SK-MEL-5 (cell line): ENCODE measurements around the gene IFRD2. TPM values are rescaled to one million over a fixed set of nuclear protein-coding genes. Genes with fewer than 3 reads are reported as not detected.
"Not testable (repeated sequence)": the region's sequence is repeated elsewhere in the genome, so short reads cannot be mapped to it uniquely, and the experiment has no call there.

Experiments
- DNase-seq: peaks from one replicate; pipeline ENCODE4 v3.0.0-alpha.2; 2016; ENCODE audit warnings: low read depth, low spot score
- in situ Hi-C: cut with HindIII; loops from 2 replicates; pipeline ENCODE4 v1.10.0; 2016; ENCODE audit warnings: low sequenced_read_pairs, high pct_unique_total_duplicates, low pct_unique_long_range_greater_than_20kb
- total RNA-seq: library from RNA; depleted of rRNA; stranded (reverse); fragments of >200 nt; shearing (Covaris generic); gene quantifications from 2 replicates; pipeline ENCODE4 v1.2.3, GENCODE V29; 2014

Gene IFRD2
- total RNA-seq, 1 experiment from 2014 or later, result 80.5 TPM

- no peak for DNase-seq
- in situ Hi-C loops, result no loop called here
Measured at GRCh38 chr3:50294089-50294488, 1.9 kb upstream of the IFRD2 start.

- DNase-seq, result no peak
- in situ Hi-C loops, result no loop called here
Measured at GRCh38 chr3:50293079-50293801, 1.0 kb upstream of the IFRD2 start.

- DNase-seq, result no peak
- in situ Hi-C loops, result no loop called here
Measured at GRCh38 chr3:50290161-50290641, 2.0 kb downstream of the IFRD2 start.

- no peak for DNase-seq
- in situ Hi-C loops, result no loop called here
Measured at GRCh38 chr3:50289130-50289529, 3.1 kb downstream of the IFRD2 start.

- DNase-seq, result no peak
- in situ Hi-C loops, result no loop called here
Measured at GRCh38 chr3:50288387-50289007, 3.7 kb downstream of the IFRD2 start.

- DNase-seq, result no peak
- in situ Hi-C loops, result no loop called here
Measured at GRCh38 chr3:50287262-50287661, 5.0 kb downstream of the IFRD2 start.

- no peak for DNase-seq
Measured at GRCh38 chr3:50286322-50287227, 5.7 kb downstream of the IFRD2 start.

GRCh38 chr3:50284121-50284520 is 8.1 kb downstream of the IFRD2 start:
- DNase-seq, result not testable (repeated sequence)

More at GRCh38 chr3:50286322-50287227, 5.7 kb downstream of the IFRD2 start:
- in situ Hi-C loops, result no loop called here

GRCh38 chr3:50279255-50280016 is 12.8 kb downstream of the IFRD2 start:
- in situ Hi-C loops, result no loop called here
- DNase-seq, result no peak

More at GRCh38 chr3:50284121-50284520, 8.1 kb downstream of the IFRD2 start:
- in situ Hi-C loops, result not testable (repeated sequence)

GRCh38 chr3:50278880-50279224 is 13.4 kb downstream of the IFRD2 start, which contains the start of gene LSMEM2:
Gene LSMEM2, plus strand, starts transcription at chr3:50279087. Its CDS starts 27 bp downstream, at chr3:50279114.
- no peak for DNase-seq
- in situ Hi-C loops, result no loop called here

- no peak for DNase-seq
- in situ Hi-C loops, result no loop called here
Measured at GRCh38 chr3:50278123-50278879, 13.9 kb downstream of the IFRD2 start.

GRCh38 chr3:50276762-50277101 is 15.5 kb downstream of the IFRD2 start:
- in situ Hi-C loops, result no loop called here

GRCh38 chr3:50275996-50276761 is 16.1 kb downstream of the IFRD2 start:
- DNase-seq, result no peak
- in situ Hi-C loops, result no loop called here

More at GRCh38 chr3:50276762-50277101, 15.5 kb downstream of the IFRD2 start:
- DNase-seq, result no peak

GRCh38 chr3:50275141-50275995 is 16.9 kb downstream of the IFRD2 start:
- no peak for DNase-seq
- in situ Hi-C loops, result no loop called here

GRCh38 chr3:50274371-50275104 is 17.7 kb downstream of the IFRD2 start:
- DNase-seq, result peak; percentile 73
- in situ Hi-C loops, result no loop called here
